Tongue (tissue), 2 donors: ENCODE results near the gene AHDC1. TPM values are rescaled to one million over a fixed set of nuclear protein-coding genes. Genes with fewer than 3 reads are reported as not detected.

ENCODE experiments used
- DNase-seq: peaks from one replicate; pipeline ENCODE4 v3.0.0-alpha.2; 2015
- total RNA-seq: library from RNA; depleted of rRNA; stranded (reverse); fragments of >200 nt; gene quantifications from one replicate; pipeline ENCODE4 v1.2.3, GENCODE V29; 2014

AHDC1 gene
- total RNA-seq, 1 donor from 2014 or later: 50.8 TPM

DNA sequence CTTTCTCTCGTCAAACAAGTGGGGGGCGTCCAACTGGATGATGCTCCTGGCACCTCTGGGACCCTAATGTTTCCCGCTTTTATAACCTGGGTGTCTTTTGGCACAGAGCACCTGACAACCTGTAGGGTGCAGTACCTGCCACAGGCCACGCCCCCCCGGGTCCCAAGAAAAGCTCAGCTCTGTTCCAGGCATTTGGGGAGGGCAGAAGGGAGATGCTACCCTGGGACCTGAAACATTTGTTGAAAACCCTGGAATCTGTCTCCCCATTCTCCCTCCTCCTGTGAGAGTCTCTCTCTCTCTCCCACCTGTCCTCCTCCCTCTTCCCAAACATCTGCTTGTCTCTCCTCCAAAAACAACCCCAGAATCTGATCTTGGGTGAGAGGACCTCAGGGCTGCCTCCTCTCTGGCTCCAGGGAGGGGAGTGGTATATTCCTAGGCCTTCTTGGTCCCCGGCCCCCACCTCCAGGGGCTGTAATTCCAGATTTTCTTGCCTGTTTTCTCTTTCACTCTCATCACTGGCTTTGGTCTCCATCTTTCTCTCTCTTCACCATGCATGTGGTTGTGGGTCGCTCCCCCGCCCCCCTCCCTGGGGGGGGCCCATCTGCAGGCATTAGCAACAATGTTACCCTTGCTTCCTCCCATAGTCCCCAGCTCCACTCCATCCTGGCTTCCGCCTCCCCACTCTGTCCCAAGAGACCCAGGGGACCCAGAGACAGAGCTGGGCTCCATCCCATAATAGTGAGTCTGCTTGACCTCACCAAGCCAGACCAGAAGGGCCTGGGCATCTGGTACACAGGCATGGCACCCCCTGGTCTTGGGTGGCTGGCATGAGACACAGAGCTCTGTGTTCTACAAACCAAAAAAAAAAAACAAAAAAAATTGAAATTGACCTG lies 4.1 kb downstream of the AHDC1 start:
- DNase-seq: no peak

DNA sequence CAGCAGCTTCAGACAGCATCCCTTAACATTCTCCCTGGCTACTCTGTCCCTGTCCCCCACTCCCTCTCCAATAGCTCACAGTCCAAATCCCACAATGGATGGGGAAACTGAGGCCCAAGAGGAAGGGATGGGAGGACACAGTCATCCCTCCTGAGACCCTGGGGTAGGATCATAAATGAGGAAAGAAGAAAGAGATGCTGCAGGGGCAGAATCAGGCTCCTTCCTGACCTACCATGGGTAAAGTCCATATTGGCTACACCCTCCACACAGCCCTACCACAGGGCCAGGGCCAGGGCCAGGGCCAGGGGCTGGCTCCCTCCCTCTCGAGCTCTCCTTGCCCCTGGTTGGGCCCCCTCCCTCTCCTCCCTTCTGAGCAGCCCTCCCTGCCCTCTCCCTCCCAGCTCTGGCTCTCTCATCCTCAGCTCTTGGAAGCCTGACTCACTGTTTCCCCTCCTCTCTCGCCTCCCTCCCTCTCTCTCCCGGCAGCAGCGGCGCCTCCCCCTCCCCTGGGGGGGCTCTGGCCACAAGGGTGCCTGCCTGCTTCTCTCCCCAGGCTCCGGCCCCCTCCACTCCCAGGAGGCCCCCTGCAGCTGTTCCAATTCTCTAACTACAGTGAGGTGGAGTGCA lies 4.9 kb downstream of the AHDC1 start:
- DNase-seq: peak; percentile 88

DNA sequence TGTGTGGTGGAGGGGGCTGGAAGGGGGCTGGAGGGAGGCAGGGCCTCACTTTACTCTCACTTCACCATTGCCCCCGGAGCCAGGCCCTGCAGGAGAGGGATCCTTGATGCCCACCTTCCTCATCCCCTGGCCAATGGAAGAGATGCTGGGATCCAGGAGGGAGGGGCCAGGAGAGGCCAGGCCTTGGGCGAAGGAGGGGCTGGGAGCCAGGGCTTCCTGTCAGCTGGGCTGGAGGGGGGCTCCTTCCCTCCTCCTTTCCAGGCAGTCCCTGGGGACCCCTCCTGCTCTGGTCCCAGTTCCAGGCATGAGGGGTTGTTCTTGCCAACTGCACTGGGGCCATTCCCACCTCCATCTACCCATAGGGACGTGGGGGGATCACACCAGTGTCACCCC lies 5.7 kb downstream of the AHDC1 start:
- DNase-seq: peak; percentile 74

DNA sequence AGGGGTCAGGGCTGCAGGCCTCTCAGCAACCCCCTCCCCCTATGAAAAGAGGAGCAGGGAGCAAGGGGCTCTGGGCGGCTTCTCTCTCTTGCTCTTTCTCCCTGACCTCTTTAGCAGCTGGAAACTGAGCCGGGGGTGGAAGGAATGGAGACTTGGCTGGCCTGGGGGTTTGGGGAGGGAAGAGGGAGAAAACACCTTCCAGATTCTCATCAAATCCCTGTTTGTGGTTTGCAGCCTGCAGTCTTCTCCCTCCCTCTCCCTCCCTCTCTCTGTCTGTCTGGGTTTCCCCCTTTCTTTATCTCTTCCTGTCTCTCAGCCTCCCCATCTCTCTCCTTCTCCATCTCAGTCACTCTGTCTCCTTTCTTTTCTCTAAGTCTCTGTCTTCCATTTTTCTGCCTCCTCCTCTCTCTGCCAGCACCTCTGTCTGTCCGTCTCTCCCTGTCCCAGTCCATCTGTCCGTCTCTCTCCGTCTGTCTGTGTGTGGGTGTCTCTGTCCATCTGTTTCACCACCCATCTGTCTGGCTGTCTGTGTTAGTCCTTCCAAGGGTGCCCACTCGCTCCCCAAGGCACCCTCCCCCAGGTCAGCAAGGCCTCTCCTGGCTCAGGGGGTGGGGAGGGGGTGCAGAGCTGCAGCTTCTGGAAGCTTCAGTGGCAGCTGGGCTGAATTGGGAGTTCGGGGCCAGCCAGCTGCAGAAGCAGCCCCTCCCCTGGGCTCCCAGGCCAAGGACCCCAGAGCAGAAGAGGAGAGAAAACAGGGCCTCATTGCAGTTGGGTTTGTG lies 6.2 kb downstream of the AHDC1 start:
- DNase-seq: peak; percentile 73

DNA sequence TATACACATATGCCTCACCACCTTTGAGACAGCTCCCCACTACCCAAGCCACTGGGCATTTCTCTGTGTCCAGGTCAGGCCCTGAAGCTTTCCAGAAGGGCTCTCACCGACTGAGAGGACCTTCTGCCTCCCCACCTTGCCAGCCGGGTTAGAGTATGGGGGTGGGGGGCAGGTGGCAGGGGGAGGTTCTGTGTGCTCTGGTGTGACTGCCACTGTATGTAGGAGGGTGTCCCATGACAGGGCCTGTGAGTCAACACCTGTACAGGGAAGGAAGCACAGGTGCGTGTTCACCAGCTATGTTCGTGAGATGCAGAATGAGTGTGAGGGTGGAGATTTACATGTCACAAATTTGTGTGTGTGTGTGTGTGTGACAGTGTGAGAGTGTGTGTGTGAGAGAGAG lies 7.0 kb downstream of the AHDC1 start:
- DNase-seq: no peak

DNA sequence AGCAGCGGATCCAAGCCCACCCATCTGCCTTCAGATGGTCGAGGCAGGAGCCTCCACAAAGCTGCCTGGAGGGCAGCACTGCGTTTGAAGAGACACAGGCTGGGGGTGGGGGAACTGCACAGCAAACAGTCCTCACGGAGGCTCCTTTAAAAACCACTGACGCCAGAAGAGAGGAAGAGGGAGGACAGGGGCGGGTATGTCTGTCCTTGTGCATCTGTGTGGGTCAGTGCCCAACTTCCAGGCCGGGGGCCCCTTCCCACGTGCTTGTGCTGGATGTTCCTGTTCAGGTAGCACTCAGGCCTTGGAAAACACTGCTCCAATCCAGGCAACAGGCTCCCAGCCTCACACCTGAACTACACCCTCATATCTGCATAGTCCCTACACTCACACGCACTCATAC lies 7.7 kb downstream of the AHDC1 start:
- no peak for DNase-seq

DNA sequence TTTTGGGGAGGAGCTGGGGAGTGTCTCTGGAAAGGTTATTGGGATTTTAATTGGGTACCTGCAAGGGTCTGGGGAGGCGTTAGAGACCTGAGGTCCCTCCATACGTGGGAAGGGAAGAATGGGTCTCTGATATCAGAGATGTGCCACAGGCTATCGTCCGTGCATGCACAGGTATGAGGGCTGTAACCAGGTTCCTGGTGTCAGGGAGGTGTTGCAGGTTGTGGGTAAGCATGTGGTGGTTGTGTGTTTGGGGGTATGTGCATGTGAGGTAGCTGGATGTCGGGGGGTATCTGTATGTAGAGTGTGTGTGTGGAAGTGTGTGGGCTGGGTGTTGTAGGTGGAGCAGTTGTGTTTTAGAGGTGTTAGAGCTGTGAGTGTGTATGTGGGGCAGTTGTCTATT lies 8.3 kb downstream of the AHDC1 start:
- no peak for DNase-seq

DNA sequence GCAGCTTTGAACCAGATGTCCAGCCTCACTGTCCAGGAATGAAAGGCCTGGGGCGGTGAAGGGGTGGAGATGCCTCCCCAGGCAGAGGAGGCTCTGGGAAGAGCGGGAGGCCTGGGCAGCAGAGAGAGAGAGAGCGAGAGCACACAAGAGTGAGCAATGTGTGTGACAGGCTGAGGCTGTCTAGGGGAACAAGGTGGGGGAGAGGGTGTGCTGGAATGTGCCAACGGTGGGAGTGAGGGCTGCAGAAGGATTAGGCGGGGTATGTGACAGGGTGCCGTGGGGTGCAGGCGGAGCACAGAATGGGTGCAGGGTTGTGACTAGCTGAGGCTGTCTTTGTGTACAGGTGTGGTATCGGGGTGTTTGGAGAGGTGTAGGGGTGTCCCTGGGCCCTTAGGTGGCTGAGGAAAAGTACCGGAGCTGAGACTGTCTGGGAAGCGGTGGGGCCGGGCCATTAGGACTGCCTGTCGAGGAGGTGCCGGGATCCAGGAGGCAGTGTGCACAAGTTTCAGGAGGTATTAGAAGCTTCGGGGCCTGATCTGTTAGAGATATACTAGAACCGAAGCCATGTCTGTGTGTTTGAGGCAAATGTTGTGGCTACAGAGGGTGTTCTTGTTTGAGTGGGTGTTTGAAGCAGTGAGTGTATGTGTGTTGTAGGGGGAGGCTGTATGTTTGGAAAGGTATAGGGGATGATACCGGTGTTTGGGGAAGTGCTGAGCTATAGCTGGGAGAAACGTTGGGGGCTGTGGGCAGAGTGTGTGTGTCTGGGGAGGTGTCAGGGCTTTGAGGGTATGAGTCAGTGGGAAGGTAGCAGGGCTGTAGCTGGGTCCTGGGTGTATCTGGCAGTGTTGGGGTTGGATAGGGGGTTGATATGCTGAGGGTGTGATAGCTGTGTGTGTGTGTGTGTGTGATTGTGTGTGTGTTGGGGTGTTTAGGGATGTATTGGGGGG lies 9.1 kb downstream of the AHDC1 start:
- DNase-seq: no peak

DNA sequence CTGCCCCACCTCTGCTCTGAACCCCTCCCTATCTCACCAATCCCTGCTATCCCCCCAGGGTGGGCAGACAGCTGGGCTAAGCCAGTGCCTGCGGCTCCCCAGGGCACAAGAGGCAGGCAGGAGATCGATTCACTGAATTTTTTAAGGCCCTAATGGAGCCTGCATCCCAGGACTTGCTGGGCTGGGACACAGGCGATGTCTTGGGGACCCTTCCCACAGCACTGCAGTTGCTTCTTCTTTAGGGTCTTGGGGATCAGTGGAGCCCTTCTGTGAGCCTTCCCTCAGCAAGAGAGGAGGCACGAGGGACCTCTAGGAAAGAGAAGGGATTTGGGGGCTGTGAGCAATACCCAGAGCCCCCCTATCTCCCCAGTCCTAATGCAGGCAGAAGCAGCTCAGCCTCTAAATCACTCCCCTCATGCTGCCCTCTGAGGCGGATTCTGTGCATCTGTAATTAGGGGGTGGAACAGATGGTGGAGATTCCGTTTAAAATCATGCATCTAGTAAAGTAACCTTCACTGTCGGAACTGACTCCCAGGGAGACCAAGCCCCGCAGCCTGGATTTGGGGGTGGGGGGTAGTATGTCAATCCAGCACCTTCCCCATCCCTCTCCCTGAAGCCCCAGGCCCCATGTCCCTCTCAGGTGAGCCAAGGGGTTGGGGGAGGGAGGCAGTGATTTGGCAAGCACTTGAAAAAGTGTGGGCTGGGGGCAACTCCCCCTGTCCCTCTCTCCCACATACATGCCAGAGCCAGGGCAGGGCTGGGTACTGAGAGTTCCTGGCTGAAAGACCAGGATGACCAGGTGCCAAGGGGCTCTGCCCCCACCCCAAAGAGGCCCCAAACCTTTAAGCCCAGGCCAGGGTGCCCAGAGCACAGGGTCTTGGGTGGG lies 10.0 kb downstream of the AHDC1 start:
- DNase-seq: no peak

DNA sequence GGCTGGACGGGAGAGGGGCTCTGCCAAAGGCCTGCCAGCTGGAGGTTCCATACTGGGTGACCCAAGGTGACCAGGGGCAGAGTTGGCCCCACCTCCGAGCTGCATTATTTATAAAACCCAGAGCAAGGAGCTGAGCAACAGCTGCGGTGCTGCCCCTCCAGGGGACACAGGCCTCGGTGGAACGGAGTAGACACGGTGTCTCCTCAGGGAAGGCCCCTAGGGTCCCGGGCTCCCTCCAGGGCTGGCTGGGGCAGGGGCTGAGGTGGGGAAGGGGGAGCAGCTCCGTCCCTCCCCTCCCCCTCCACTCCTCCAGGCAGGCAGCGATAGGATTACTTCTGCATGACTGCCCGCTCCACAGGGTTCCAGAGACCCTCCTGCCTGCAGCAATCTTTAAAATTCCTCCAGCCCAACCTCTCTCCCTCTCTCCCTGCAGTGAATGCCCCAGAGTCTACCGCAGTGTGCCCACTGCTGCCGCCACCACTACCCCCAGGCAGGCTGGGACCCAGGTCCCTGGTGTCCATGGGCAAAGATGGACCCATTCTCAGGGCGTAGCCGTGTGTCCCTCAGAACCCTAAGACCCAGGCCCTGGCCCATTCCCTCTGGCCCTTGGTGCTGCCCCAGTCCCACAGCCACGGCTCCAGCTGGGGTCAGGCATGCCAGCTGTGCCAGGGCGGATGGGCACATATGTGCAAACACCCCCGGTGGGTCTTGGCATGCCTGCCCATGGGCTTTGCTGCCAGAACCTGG lies 10.8 kb downstream of the AHDC1 start:
- peak; percentile 67 for DNase-seq

DNA sequence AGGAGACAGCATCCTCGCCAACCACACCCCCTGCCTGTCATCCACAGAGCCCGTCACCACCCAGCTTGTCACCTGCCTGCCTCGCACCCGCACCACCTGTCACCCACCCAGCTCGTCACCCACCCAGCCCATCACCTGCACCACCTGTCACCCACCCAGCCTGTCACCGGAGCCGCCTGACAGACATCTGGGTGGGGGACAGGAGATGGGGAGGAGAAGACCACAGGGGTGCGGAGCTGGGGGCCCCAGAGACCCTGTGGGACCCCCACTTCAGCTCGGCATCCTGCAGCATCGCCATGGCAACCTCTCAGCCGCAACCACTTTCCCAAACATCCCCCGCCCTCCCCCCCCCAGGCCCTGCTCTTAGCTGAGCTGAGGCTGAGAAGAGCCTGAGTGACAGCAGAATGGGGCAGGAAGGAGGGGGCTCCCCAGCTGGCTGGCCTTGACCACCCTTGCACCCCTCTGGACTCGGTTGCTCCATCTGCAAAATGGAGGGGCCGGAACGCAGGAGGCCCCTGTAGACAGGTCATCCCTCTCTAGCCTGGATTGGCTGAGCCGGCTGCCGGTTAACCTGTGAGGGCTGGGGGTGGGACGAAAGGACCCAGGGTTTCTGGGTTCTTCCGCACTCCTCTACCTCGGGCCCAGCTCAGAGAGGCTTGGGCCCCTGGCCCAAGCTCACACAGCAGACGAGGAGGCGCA lies 11.6 kb downstream of the AHDC1 start:
- DNase-seq: no peak

DNA sequence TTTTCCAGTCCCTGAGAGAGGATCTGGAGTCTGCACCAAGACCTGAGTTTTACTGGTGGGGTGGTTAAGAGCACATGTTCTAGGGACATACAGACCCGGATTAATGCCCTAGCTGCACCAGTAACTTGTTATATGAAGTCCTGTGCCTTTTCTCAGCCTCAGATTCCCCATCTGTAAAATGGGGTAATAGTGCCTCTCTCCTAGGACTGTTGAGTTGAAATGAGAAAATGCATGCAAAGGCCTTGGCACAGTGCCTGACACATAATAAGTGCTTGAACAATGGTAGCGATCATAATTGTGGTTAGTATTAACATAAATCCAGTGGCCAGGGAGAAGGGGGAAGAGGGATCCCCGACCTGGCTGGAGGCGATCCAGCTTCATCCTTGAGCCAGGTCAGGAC lies 12.3 kb downstream of the AHDC1 start:
- no peak for DNase-seq

DNA sequence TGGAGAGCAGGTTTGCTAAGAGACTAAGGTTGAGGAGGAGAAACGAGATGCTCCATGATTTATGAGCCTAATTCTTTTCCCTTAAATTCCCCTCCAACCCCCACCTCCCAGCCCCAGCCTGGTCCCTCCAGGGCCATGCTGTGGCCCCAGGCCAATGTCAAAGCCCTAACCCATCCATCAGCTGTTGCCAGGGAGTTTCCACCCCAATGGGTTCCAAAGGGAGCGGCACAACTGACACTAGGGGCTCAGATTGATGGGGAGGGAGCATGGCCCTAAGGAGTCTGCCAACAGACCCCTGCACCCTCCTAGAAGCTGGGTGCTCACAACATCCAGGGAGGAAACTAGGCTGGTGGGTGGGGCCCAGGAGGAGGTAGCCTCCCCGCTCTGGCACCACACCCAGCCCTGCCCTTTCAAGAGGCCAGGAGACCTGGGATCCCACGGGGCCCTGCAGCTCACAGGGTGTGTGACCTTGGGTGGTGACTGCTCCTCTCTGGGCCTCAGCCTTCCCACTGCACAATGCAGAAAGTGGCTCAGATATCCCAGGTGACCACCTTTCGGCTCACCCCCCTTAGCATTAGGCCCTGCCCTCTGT lies 12.9 kb downstream of the AHDC1 start:
- no peak for DNase-seq

DNA sequence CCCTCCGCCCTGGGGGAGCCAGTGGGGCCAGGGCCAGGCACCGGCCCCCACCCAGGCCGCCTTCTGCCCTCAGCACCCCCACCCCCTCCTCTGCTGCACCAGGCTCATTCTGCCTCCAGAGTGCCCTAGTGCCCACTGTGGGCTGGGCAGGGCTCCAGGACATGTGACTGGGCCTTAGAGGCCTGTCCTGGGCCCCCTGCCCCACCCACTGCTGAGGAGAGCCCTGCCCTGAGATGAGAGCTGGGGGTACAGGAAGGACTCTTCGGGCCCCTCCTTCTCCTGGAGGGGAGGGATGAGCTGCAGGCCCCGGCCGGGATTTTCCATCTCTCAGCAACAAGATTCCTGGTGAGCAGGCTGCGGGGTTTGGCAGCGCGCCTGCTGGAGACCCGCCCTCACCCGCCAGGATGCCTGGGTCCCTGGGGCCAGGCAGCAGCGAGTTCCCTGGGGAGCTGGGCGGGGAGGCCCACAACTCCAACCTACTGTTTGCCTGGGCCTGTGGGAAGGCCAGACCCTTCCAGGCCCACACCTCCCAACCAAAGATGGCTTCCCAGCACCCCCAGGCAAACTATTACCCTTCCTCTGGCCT lies 14.0 kb downstream of the AHDC1 start:
- peak; percentile 81 for DNase-seq

DNA sequence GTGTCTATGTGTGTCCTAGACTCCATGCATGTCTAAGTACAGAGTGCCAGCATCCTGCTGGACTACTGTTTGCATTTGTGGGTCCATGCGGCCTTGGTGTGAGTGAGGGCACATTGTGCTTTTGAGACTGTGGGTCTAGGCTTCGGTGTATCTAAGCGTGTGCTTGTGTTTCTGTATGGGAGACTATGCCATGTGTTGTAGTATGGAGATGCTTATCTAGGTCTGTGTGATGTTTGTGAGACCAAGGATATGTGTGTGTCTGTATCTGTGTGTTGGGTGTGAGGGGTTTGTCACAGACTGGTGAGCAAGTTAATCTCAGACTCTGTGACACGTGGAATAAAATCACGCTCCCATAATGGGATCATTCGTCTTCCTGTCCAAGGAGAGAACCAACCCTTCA lies 14.5 kb downstream of the AHDC1 start:
- DNase-seq: no peak

DNA sequence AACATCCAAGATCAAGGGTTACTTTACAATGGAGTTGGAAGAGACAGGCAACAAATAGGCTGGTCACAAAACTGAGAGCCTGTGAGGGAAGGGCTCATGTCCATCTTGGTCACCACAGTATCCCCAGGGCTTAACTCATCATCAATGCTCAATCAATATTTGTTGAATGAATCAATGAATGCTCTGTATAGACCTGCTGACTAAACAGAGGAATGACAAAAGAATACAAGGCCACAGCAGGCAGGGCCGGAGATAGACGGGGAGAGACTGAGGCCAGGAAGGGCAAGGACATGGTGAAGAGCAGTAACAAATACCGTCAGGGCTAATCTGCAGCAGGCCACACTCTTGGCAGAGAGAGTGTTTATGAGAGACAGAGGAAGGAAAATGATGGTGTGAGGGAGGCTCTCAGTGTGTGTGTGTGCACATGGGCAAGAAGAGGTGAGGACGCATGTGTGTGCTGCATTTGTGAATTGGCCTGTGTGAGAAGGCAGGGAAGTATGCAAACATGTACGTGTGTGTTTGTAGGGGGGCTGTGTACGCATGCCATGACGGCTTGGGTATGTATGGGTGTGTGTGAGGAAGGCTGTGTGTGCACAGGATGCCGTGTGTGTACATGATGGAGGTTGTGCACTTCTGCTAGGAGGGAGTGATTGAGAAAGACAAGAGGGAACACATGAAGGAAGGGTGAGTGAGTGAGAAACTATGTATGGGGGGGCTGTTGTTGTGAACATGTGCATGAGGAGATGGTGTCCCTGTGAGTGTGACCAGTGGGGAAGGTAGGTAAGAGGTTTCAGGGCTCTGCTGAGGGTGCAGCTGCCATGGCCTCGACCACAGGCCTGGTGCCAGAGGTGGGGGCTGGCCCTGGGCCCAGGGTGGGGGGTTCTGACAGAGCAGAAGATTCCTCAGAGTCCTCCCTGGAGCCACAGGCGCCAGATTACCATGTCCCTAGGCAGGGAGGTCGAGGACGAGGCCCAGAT lies 15.4 kb downstream of the AHDC1 start:
- no peak for DNase-seq

DNA sequence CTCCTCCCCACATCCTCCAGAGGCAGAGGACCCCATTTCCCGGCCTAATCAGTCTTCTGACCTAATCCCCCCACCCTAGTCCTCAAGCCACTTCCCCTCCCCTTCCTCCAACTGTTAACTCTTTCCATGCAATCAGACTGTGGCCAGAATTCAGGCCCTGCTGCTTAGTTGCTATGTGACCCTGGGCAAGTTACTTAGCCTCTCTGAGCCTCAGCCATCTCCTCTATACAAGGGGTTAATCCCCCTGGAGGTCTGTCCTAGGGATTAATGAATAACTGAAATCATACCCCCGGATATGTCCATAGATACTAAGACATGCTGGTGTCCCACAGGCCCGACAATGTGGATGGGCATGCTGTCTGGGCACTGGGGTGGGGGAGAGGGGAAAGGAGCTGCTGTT lies 18.3 kb downstream of the AHDC1 start:
- DNase-seq: no peak
